HepG2 (cell line): ENCODE data around the gene NOTUM. TPM values are rescaled to one million over a fixed set of nuclear protein-coding genes. Genes with fewer than 3 reads are reported as not detected.

ENCODE experiments used
- AHR ChIP-seq: IDR thresholded peaks from 2 replicates; pipeline ENCODE4 v1.6.1; 2018; ENCODE audit warnings: missing genetic modification reagents, missing compliant biosample characterization
- IRX3 ChIP-seq: sonication (generic); formaldehyde crosslinking; IDR thresholded peaks from 2 replicates; pipeline ENCODE4 v1.8.1; 2023; ENCODE audit warnings: mild to moderate bottlenecking, low read depth, missing genetic modification reagents, borderline replicate concordance
- MAX ChIP-seq: IDR thresholded peaks from 2 replicates; pipeline ENCODE4 v1.6.1; 2012; ENCODE audit warnings: inconsistent platforms
- NFYC ChIP-seq: IDR thresholded peaks from 2 replicates; pipeline ENCODE4 v1.6.1; 2016; ENCODE audit warnings: missing genetic modification reagents, missing compliant biosample characterization
- RBAK ChIP-seq: sonication (generic); formaldehyde crosslinking; IDR thresholded peaks from 2 replicates; pipeline ENCODE4 v1.5.1; 2020; ENCODE audit warnings: mild to moderate bottlenecking, missing genetic modification reagents
- SP2 ChIP-seq: sonication (generic); formaldehyde crosslinking; IDR thresholded peaks from 2 replicates; pipeline ENCODE4 v1.5.1; 2020; ENCODE audit warnings: mild to moderate bottlenecking, missing genetic modification reagents
- STAT6 ChIP-seq: sonication (generic); formaldehyde crosslinking; IDR thresholded peaks from 2 replicates; pipeline ENCODE4 v1.4.0; 2020; ENCODE audit warnings: missing genetic modification reagents, mild to moderate bottlenecking, borderline replicate concordance
- THAP7 ChIP-seq: sonication (generic); formaldehyde crosslinking; IDR thresholded peaks from 2 replicates; pipeline ENCODE4 v1.8.1; 2023; ENCODE audit warnings: mild to moderate bottlenecking, missing genetic modification reagents
- TOPORS ChIP-seq: sonication (generic); formaldehyde crosslinking; IDR thresholded peaks from 2 replicates; pipeline ENCODE4 v1.8.0; 2023; ENCODE audit warnings: mild to moderate bottlenecking, missing genetic modification reagents
- ZFP62 ChIP-seq: sonication (generic); formaldehyde crosslinking; IDR thresholded peaks from 2 replicates; pipeline ENCODE4 v1.4.0; 2020; ENCODE audit warnings: missing genetic modification reagents
- ZMAT3 ChIP-seq: sonication (generic); formaldehyde crosslinking; conservative IDR thresholded peaks from 2 replicates; pipeline ENCODE4 v1.7.0; 2021; ENCODE audit warnings: missing genetic modification reagents
- ZNF280B ChIP-seq: sonication (generic); formaldehyde crosslinking; IDR thresholded peaks from 2 replicates; pipeline ENCODE4 v1.5.0; 2020; ENCODE audit warnings: missing genetic modification reagents, mild to moderate bottlenecking, borderline replicate concordance
- ZNF362 ChIP-seq: sonication (generic); formaldehyde crosslinking; IDR thresholded peaks from 2 replicates; pipeline ENCODE4 v1.4.0; 2020; ENCODE audit warnings: missing genetic modification reagents, mild to moderate bottlenecking, borderline replicate concordance
- ZNF430 ChIP-seq: sonication (generic); formaldehyde crosslinking; IDR thresholded peaks from 2 replicates; pipeline ENCODE4 v1.9.0; 2021; ENCODE audit warnings: mild to moderate bottlenecking, missing genetic modification reagents
- ZNF574 ChIP-seq: sonication (generic); formaldehyde crosslinking; IDR thresholded peaks from 2 replicates; pipeline ENCODE4 v1.4.0; 2020; ENCODE audit warnings: missing genetic modification reagents
- polyA plus RNA-seq, 8 experiments: library from polyadenylated mRNA; depleted of rRNA in 3 of 8; stranded (reverse) in 7 of 8; unstranded in 1 of 8; fragments of >200 nt; fragmentation: Illumina TruSeq in 4 of 8; extraction: Trizol in 4 of 8; gene quantifications; 2 replicates each; pipeline versions ENCODE4 v1.2.1 to v1.2.3, GENCODE V29; 2011 to 2016; ENCODE audit warnings: low read depth in 4 of 8, missing spikeins in 1 of 8, mixed read lengths in 1 of 8; ENCODE audit not compliant: insufficient read depth in 1 of 8
- total RNA-seq, 5 experiments: library from RNA; depleted of rRNA; stranded (reverse); fragments of >200 nt; fragmentation: Illumina TruSeq; extraction: Trizol; gene quantifications; 2 replicates each; pipeline ENCODE4 v1.2.3, GENCODE V29; 2016; ENCODE audit warnings: low read depth in 1 of 5

NOTUM gene
- total and polyA plus RNA-seq, 2 of the 13 experiments (the other 11 are each of a cell fraction or from before 2014, with no cell fraction given) = 150 to 160 TPM

GRCh38 chr17:81992306-81993102, 31.5 kb upstream of the NOTUM start (continued):
- TF ChIP-seq THAP7 (CRISPR knock-in tag) (peak; percentile 95), ZMAT3 (CRISPR knock-in tag) (peak; percentile 99), STAT6 (peak; percentile 6; the same call in 1 of the 2 replicates), ZNF280B (CRISPR knock-in tag) (peak; percentile 99), ZNF574 (CRISPR knock-in tag) (peak; percentile 92), MAX (no peak), IRX3 (CRISPR knock-in tag) (peak; percentile 98), TOPORS (CRISPR knock-in tag) (peak; percentile 91), NFYC (CRISPR knock-in tag) (no peak; the same call in 1 of the 2 replicates), ZFP62 (CRISPR knock-in tag) (no peak), AHR (CRISPR knock-in tag) (peak; percentile 96), ZNF430 (CRISPR knock-in tag) (peak; percentile 99), RBAK (CRISPR knock-in tag) (peak; percentile 14), ZNF362 (CRISPR knock-in tag) (peak; percentile 69), SP2 (peak; percentile 68; the same call in 1 of the 2 replicates)
